Measurements from ENCODE around the gene VPS37B.
A peak's percentile ranks its signal among the peaks of the same experiment; 100 is the strongest.

Gene VPS37B

GRCh38 chr12:122870163-122870842 is 25.6 kb downstream of the VPS37B start:
- Mint-ChIP-seq H3K9me3 (no peaks in the 10 kb centered on the region), H3K27me3 (no peaks in the 10 kb centered on the region), H3K4me3 (peak overlapping the region; percentile 71), H3K4me1 (ENCODE audit: low read depth) (peaks cover 56% of the 10 kb centered on the region), H3K36me3 (ENCODE audit: low read depth) (peaks cover 57% of the 10 kb centered on the region), H3K27ac (peak overlapping the region; percentile 93)
- intact Hi-C loops (cut with micrococcal nuclease) = no loop called here

- Mint-ChIP-seq H3K4me3 (no peak overlapping the region), H3K36me3 (ENCODE audit: low read depth) (peaks cover 66% of the 10 kb centered on the region), H3K4me1 (ENCODE audit: low read depth) (peaks cover 53% of the 10 kb centered on the region)
Observed at GRCh38 chr12:122869207-122869973, 26.5 kb downstream of the VPS37B start.

DNA sequence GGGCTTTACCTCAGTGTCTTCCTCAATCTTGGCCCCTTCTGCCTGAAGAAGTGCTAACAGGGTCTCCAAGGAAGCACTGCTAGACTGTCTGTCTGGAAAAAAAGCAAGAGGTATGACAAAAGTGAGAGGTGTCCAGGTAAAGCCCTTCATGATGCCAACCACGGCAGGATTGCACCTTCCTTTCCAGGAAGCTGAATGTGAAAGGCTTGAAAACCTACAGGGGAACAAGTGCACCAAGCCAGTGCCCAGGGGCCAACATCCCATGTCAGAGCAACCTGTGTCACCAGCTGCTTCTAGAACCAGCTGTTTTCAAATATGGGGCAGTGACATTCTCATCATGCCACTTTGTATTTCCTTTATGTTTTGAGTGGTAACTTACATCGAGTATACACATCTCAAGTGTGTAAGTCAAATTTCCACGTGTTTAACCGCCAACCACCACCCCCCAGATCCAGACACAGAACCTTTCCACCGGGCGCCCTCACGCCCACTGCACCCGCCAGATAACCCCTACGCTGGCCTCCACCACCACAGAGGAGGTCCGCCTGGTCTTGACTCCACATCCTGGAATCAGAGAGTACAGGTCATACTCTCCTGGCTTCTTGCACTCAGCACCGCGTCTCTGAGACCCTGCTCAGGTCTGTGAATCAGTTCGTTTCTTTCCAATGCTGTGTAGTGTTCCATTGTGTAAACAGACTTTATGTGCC is 27.3 kb downstream of the VPS37B start:
- Mint-ChIP-seq H3K9me3 (no peaks in the 10 kb centered on the region), H3K27me3 (no peaks in the 10 kb centered on the region), H3K27ac (no peak overlapping the region), H3K4me3 (no peak overlapping the region), H3K4me1 (ENCODE audit: low read depth) (peaks cover 46% of the 10 kb centered on the region), H3K36me3 (ENCODE audit: low read depth) (peaks cover 70% of the 10 kb centered on the region)
- intact Hi-C loops (cut with micrococcal nuclease) = loop anchor here (10.0 kb wide), 1 partner anchor 366 kb away; the partner anchor contains the start of genes MPHOSPH9 and MTRFR

More at GRCh38 chr12:122869207-122869973, 26.5 kb downstream of the VPS37B start:
- intact Hi-C loops (cut with micrococcal nuclease) = loop anchor here (10.0 kb wide), 1 partner anchor 365 kb away; the partner anchor contains the start of genes MPHOSPH9 and MTRFR
- H3K27ac Mint-ChIP-seq = no peak overlapping the region
- no peaks in the 10 kb centered on the region for H3K27me3 Mint-ChIP-seq
- H3K9me3 Mint-ChIP-seq = no peaks in the 10 kb centered on the region

DNA sequence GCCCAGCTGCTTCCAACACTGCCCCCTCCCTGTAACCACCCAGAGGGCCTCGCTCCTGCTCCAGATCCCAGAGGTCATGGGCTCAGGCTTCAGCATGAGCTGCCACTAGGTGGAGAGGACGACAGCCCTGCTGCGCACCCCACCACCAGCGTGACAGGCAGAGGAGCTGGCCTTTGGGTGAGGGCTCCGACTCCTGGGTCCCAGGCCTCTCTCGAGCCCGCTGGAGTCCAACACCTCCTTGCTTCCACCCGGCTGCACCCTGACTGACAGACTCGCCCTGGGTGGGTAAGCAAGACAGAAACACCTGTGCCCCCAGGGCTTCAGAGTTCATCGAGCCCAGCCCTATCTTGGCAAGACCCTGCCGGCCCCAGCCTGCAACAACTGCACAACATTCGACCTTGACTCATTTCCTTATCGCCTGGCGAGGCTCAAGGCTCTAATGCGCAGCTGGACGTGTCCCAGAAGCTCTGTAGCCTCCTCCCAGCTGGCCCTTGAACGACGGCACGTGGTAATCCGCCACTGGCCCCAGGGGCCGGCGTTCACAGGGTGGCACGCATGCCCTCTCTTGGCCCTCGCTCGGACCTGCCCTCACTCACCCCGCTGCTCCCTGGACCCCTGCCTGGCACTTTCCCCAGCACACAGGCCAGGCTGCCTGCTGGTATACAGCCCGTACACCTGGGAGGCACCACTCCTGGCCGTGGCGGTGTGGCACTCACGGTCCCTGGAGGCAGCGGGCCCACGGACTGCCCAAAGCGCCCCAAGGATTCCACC is 28.0 kb downstream of the VPS37B start:
- Mint-ChIP-seq H3K9me3 (no peaks in the 10 kb centered on the region), H3K27ac (no peak overlapping the region), H3K4me1 (ENCODE audit: low read depth) (peaks cover 38% of the 10 kb centered on the region), H3K36me3 (ENCODE audit: low read depth) (peaks cover 70% of the 10 kb centered on the region), H3K27me3 (no peaks in the 10 kb centered on the region), H3K4me3 (no peak overlapping the region)
- intact Hi-C loops (cut with micrococcal nuclease) = loop anchor here (10.0 kb wide), 1 partner anchor 367 kb away; the partner anchor contains the start of genes MPHOSPH9 and MTRFR

- H3K27me3 Mint-ChIP-seq = no peaks in the 10 kb centered on the region
- no peak overlapping the region for H3K27ac Mint-ChIP-seq
- no peaks in the 10 kb centered on the region for H3K9me3 Mint-ChIP-seq
- H3K4me3 Mint-ChIP-seq = no peak overlapping the region
- H3K36me3 Mint-ChIP-seq (ENCODE audit: low read depth) = peaks cover 70% of the 10 kb centered on the region
- H3K4me1 Mint-ChIP-seq (ENCODE audit: low read depth) = peaks cover 30% of the 10 kb centered on the region
- intact Hi-C loops (cut with micrococcal nuclease) = loop anchor here (10.0 kb wide), 1 partner anchor 368 kb away; the partner anchor contains the start of genes MPHOSPH9 and MTRFR
Observed at GRCh38 chr12:122866950-122867607, 28.8 kb downstream of the VPS37B start.

- intact Hi-C loops (cut with micrococcal nuclease) = loop anchor here (10.0 kb wide), 1 partner anchor 368 kb away; the partner anchor contains the start of genes MPHOSPH9 and MTRFR
- no peaks in the 10 kb centered on the region for H3K27me3 Mint-ChIP-seq
- H3K4me1 Mint-ChIP-seq (ENCODE audit: low read depth) = peaks cover 23% of the 10 kb centered on the region
- no peaks in the 10 kb centered on the region for H3K9me3 Mint-ChIP-seq
- H3K4me3 Mint-ChIP-seq = no peak overlapping the region
- peaks cover 70% of the 10 kb centered on the region for H3K36me3 Mint-ChIP-seq (ENCODE audit: low read depth)
- H3K27ac Mint-ChIP-seq = no peak overlapping the region
Observed at GRCh38 chr12:122866379-122866778, 29.5 kb downstream of the VPS37B start.

DNA sequence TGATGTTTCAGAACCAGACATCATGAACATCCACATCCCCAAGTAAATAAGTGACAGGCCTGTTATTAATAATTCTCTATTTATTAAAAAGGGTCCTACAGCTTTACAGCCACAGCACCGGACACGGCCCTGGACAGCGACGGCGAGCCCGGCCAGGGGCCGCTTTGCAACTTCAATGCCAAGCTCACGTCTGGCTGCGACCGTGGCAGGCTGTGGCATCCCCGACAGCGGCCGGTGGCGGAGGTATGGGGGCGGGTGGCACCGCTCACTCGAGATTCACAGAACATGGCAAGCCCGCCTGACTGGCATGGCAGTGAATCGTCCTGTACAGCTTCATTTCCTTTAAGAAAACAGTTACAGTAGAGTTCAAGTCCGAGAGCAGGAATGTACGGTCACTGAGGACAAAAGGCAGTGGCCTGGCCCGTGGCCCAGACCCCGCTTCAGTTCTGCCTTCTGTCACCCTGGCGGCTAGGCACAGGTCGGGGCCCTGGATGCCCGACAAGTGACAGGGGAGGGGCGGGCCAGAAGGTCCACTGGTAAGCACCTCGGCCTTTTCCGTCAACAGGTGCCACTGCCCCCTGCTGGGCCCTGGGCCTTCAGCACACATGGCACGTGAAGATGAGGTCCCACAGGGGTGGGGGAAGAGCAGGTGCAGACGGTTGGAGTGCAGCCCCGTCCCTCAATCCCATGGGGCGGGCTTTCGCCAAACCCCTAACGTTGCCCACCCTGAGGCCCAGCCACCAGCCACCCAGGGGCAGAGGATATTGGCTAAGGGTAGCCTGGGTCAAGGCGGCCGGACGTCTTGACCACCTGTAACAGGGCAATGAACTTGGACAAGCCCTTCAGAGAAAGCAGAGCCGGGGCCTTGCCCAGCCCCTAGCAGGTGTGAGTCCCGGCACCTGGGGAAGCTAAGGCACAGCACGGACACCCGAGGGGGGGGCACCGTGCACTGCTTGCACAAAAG is 30.4 kb downstream of the VPS37B start:
- intact Hi-C loops (cut with micrococcal nuclease) = loop anchor here (10.0 kb wide), 1 partner anchor 369 kb away; the partner anchor contains the start of genes MPHOSPH9 and MTRFR
- peaks cover 65% of the 10 kb centered on the region for H3K36me3 Mint-ChIP-seq (ENCODE audit: low read depth)
- peaks cover 15% of the 10 kb centered on the region for H3K4me1 Mint-ChIP-seq (ENCODE audit: low read depth)
- no peaks in the 10 kb centered on the region for H3K9me3 Mint-ChIP-seq
- H3K27ac Mint-ChIP-seq = no peak overlapping the region
- H3K27me3 Mint-ChIP-seq = no peaks in the 10 kb centered on the region
- H3K4me3 Mint-ChIP-seq = no peak overlapping the region

DNA sequence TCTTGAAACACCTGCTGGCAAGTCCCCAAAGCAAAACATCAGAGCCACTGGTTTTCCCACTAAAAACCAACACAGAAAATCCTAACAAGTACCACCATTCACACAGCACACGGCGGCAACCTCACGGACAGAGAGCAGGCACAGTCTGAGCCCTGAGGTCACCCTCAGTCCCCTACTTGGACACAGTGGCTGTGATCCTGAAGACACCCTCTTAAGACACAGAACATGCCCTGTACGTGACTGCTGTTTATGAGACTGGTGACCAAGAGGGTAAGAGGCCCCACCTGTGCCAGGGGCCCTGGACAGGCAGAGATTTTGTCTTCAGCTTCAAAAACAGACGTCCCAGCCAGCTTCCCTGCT is 31.1 kb downstream of the VPS37B start:
- intact Hi-C loops (cut with micrococcal nuclease) = loop anchor here (10.0 kb wide), 1 partner anchor 370 kb away; the partner anchor contains the start of genes MPHOSPH9 and MTRFR
- no peaks in the 10 kb centered on the region for H3K9me3 Mint-ChIP-seq

DNA sequence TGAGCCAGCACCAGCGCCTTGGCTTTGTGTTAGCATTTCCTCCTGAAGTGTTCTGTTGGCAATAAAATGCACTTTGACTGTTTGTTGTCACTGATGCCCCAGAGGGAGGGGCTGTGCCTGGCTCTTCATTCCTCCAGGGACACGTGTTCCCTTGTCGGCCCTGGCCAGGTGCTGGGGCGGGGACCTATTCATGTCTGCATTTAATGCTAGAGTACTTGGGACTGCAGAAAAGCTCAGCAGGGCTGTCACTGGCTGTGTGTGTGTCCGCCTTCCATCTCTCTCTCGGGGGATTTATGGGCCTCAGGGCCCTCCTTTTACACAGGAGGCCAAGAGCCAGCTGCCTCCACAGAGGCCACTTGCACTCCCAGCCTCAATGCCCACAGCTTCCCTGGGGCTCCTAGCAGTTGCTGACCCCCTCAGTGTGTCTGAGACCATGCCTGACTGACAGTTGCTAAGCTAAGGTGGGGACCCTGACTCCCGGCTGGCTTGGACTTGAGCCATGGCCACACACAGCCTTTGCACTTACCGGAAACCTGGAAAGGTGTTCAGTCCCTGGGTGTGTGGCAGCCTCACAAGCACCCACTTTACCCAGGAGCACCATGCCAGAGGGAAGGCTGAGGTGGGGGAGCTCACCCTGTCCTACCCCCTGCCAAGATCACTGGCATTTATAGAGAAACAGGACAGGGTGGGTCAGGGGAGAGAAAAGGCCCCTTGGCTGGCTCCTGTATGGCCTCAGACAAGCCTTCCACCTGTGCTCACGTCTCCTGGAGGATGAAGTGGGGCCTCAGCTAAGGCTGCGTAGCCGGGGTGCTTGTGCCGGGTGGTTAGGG is 32.8 kb downstream of the VPS37B start:
- no peaks in the 10 kb centered on the region for H3K4me1 Mint-ChIP-seq (ENCODE audit: low read depth)

More for the DNA sequence above, 31.1 kb downstream of the VPS37B start:
- peaks cover 8% of the 10 kb centered on the region for H3K4me1 Mint-ChIP-seq (ENCODE audit: low read depth)
- H3K27ac Mint-ChIP-seq = no peak overlapping the region
- H3K27me3 Mint-ChIP-seq = peaks cover 1% of the 10 kb centered on the region
- H3K36me3 Mint-ChIP-seq (ENCODE audit: low read depth) = peaks cover 58% of the 10 kb centered on the region
- H3K4me3 Mint-ChIP-seq = no peak overlapping the region

GRCh38 chr12:122862110-122862634 is 33.8 kb downstream of the VPS37B start:
- Mint-ChIP-seq H3K36me3 (ENCODE audit: low read depth) (peaks cover 31% of the 10 kb centered on the region), H3K27ac (no peak overlapping the region), H3K4me1 (ENCODE audit: low read depth) (no peaks in the 10 kb centered on the region), H3K4me3 (no peak overlapping the region), H3K9me3 (no peaks in the 10 kb centered on the region), H3K27me3 (peaks cover 5% of the 10 kb centered on the region)
- intact Hi-C loops (cut with micrococcal nuclease) = loop anchor here (10.0 kb wide), 1 partner anchor 373 kb away; the partner anchor contains the start of genes MPHOSPH9 and MTRFR

More for the DNA sequence above, 32.8 kb downstream of the VPS37B start:
- H3K9me3 Mint-ChIP-seq = no peaks in the 10 kb centered on the region
- intact Hi-C loops (cut with micrococcal nuclease) = loop anchor here (10.0 kb wide), 1 partner anchor 372 kb away; the partner anchor contains the start of genes MPHOSPH9 and MTRFR
- peaks cover 5% of the 10 kb centered on the region for H3K27me3 Mint-ChIP-seq
- H3K36me3 Mint-ChIP-seq (ENCODE audit: low read depth) = peaks cover 40% of the 10 kb centered on the region
- no peak overlapping the region for H3K27ac Mint-ChIP-seq
- H3K4me3 Mint-ChIP-seq = no peak overlapping the region

DNA sequence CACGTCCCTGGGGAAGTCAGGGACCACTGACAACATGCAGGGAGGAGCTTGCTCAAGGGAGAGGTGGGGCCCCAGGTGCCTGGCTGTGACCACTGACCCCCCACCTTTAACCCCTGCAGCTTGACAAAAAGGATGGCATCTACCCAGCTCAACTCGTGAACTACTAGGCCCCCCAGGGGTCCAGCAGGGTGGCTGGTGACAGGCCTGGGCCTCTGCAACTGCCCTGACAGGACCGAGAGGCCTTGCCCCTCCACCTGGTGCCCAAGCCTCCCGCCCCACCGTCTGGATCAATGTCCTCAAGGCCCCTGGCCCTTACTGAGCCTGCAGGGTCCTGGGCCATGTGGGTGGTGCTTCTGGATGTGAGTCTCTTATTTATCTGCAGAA is 34.3 kb downstream of the VPS37B start:
- Mint-ChIP-seq H3K36me3 (ENCODE audit: low read depth) (peaks cover 25% of the 10 kb centered on the region), H3K27me3 (peaks cover 5% of the 10 kb centered on the region), H3K27ac (no peak overlapping the region), H3K4me3 (no peak overlapping the region), H3K9me3 (no peaks in the 10 kb centered on the region), H3K4me1 (ENCODE audit: low read depth) (no peaks in the 10 kb centered on the region)
- intact Hi-C loops (cut with micrococcal nuclease) = loop anchor here (10.0 kb wide), 1 partner anchor 373 kb away; the partner anchor contains the start of genes MPHOSPH9 and MTRFR
